Measurements from ENCODE around the gene ADGRA3.
"Not testable (repeated sequence)": the region's sequence is repeated elsewhere in the genome, so short reads cannot be mapped to it uniquely, and the experiment has no call there.

Gene ADGRA3

DNA sequence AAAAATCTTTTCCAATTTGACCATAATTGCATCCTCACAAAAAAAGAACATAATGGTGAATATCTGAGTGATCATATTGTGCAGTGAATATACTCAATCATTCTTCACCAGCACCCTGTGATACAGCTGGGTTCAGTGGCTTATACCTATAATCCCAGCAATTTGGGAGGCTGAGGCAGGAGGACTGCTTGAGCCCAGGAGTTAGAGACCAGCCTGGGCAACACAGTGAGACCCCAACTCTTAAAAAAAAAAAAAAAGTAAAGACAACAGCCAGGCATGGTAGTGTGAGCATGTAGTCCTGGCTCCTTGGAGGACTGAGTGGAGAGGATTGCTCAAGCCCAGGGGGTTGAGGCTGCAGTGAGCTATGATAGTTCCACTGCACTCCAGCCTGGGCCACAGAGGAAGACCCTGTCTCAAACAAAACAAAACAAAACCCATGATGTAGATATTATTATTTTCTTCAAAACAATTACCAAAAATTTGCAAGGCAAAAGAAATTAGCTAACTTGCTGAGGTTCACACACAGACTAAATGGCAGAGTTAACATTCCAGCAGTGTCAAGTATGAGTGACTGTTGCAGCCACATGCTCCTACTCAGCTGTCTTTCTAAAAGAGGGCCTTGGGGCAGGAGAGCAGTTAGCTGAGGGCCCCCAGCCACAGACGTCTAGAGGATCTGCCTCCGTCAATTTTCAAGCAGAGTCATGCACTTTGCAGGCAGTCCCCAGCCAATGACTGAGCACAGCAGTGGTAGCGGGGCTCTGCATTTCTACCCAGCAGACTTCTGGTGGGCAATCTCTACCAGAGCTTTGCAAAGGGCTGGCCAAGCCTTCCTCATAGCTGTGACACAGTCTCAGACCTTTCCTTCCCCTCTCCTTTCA is 33.4 kb downstream of the ADGRA3 start:
- H3K79me2 ChIP-seq (ENCODE audit: control insufficient read depth, insufficient read depth, low read length, unreplicated experiment): no peaks in the 10 kb centered on the region
- no peaks in the 10 kb centered on the region for H3K27me3 ChIP-seq (ENCODE audit: insufficient read depth, low read length)
- peaks cover 33% of the 10 kb centered on the region for H3K4me1 ChIP-seq (ENCODE audit: control insufficient read depth, insufficient read depth, low read length, unreplicated experiment)

DNA sequence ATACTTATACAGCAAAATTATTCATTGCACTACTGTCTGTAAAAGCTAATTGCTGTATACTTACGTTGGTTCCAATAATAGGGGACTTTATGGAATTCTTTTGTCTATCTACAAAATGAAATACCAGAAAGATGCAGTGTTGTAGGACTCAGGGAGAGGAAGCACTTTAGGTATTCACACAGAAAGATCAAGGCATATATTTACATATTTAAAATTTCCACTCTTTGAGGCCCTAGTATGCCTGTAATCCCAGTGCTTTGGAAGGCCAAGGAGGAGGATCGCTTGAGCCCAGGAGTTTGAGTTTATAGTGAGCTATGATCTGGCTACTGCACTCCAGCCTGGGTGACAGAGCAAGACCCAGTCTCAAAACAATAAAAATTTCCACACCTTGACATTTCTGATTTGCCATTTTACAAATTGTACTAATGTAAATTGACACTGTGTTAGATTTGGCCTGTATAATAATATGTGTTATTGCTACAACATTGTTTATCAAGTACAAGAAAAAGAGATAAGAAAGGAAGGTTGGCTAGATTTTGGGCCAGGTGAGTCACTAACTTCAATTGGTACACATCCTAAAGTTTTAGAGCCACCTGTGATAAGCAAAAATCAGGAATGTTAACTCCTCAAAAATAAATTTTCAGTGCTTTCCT is 35.1 kb downstream of the ADGRA3 start:
- Histone ChIP-seq H3K27ac (ENCODE audit: low read depth, low read length) (no peak overlapping the region), H3K79me2 (ENCODE audit: control insufficient read depth, insufficient read depth, low read length, unreplicated experiment) (peaks cover 3% of the 10 kb centered on the region), H3K4me3 (ENCODE audit: low read depth, low read length) (no peak overlapping the region), H3K36me3 (ENCODE audit: insufficient read depth, low read length) (no peaks in the 10 kb centered on the region), H3K4me1 (ENCODE audit: control insufficient read depth, insufficient read depth, low read length, unreplicated experiment) (peaks cover 29% of the 10 kb centered on the region), H2AFZ (ENCODE audit: low read length, unreplicated experiment) (no peak overlapping the region), H3K27me3 (ENCODE audit: insufficient read depth, low read length) (no peaks in the 10 kb centered on the region)

More for the DNA sequence above, 33.4 kb downstream of the ADGRA3 start:
- H3K4me3 ChIP-seq (ENCODE audit: low read depth, low read length): no peak overlapping the region
- H2AFZ ChIP-seq (ENCODE audit: low read length, unreplicated experiment): no peak overlapping the region
- no peak overlapping the region for H3K27ac ChIP-seq (ENCODE audit: low read depth, low read length)
- no peaks in the 10 kb centered on the region for H3K36me3 ChIP-seq (ENCODE audit: insufficient read depth, low read length)

DNA sequence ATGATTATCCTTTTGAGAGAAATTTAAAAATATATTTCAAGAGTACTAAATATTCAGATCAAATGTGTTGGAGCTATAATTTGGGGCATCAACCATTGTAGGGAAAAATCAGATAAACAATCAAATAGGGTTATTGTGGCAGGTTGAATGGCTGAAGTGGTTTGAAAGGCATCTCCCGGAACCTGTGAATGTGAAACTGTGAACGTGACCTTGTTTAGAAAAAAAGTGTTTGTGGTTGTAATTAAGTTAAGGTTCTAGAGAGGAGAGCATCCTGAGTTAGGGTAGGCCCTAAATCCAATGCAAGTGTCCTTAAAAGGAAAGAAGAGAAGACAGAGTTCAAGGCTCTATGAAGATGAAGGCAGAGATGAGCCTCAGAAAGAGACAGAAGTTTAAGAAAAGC is 37.4 kb downstream of the ADGRA3 start:
- Histone ChIP-seq H3K36me3 (ENCODE audit: insufficient read depth, low read length) (no peaks in the 10 kb centered on the region), H3K4me3 (ENCODE audit: low read depth, low read length) (no peak overlapping the region), H3K27ac (ENCODE audit: low read depth, low read length) (no peak overlapping the region), H3K79me2 (ENCODE audit: control insufficient read depth, insufficient read depth, low read length, unreplicated experiment) (peaks cover 4% of the 10 kb centered on the region), H2AFZ (ENCODE audit: low read length, unreplicated experiment) (no peak overlapping the region), H3K27me3 (ENCODE audit: insufficient read depth, low read length) (no peaks in the 10 kb centered on the region), H3K4me1 (ENCODE audit: control insufficient read depth, insufficient read depth, low read length, unreplicated experiment) (peaks cover 24% of the 10 kb centered on the region)

DNA sequence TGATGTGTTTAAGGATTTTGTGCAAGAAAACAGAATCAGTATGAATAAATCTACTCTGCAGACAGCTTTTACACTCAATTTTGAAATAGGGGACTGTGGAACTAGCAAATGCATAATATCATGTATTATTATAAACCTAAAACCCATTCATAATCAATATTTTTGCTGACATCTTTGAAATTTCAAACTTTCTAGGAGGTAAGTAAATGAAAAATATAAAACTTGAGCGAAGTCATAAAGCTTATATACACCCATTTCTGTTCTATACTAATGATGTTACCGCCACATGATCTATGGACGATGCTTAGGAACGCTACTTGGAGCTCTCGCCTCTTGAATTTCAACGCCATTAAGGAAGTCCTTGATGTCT is 38.1 kb downstream of the ADGRA3 start:
- H3K4me3 ChIP-seq (ENCODE audit: low read depth, low read length): no peak overlapping the region
- no peak overlapping the region for H2AFZ ChIP-seq (ENCODE audit: low read length, unreplicated experiment)
- H3K79me2 ChIP-seq (ENCODE audit: control insufficient read depth, insufficient read depth, low read length, unreplicated experiment): peaks cover 4% of the 10 kb centered on the region
- peaks cover 21% of the 10 kb centered on the region for H3K4me1 ChIP-seq (ENCODE audit: control insufficient read depth, insufficient read depth, low read length, unreplicated experiment)
- no peak overlapping the region for H3K27ac ChIP-seq (ENCODE audit: low read depth, low read length)
- no peaks in the 10 kb centered on the region for H3K36me3 ChIP-seq (ENCODE audit: insufficient read depth, low read length)
- H3K27me3 ChIP-seq (ENCODE audit: insufficient read depth, low read length): no peaks in the 10 kb centered on the region

DNA sequence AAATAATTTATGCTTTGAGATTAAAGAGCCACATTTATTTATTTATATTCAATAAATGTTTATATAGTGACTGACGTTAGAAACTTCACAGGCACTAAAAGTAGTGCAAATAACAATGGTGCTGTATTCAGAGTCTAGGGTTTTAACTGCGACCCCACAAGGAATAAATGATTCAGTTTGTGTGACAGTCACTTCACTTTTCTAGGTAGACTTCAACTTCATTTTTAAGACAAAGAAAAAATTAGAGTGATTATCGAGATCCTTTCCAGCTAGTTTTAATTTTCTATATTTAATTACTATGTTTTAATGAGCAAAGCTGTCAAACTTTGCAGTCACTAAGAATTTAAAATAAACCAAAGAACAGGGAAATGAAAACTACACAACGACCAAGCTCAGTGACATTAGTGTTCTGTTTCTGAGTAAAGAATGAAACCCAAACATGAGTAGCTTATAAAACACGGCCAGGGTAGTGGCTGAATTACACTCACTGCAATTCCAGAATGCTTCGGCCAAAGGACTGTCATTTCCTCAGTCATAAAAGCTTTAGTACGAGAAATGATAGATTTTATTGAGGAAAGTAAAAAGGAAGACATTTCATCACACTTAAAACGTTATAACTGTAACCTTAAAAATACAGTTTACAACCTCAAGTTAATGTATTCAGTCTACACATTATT is 38.6 kb downstream of the ADGRA3 start:
- peaks cover 4% of the 10 kb centered on the region for H3K79me2 ChIP-seq (ENCODE audit: control insufficient read depth, insufficient read depth, low read length, unreplicated experiment)
- peaks cover 19% of the 10 kb centered on the region for H3K4me1 ChIP-seq (ENCODE audit: control insufficient read depth, insufficient read depth, low read length, unreplicated experiment)
- H2AFZ ChIP-seq (ENCODE audit: low read length, unreplicated experiment): no peak overlapping the region
- H3K27me3 ChIP-seq (ENCODE audit: insufficient read depth, low read length): no peaks in the 10 kb centered on the region
- no peak overlapping the region for H3K4me3 ChIP-seq (ENCODE audit: low read depth, low read length)
- H3K36me3 ChIP-seq (ENCODE audit: insufficient read depth, low read length): no peaks in the 10 kb centered on the region
- H3K27ac ChIP-seq (ENCODE audit: low read depth, low read length): no peak overlapping the region

DNA sequence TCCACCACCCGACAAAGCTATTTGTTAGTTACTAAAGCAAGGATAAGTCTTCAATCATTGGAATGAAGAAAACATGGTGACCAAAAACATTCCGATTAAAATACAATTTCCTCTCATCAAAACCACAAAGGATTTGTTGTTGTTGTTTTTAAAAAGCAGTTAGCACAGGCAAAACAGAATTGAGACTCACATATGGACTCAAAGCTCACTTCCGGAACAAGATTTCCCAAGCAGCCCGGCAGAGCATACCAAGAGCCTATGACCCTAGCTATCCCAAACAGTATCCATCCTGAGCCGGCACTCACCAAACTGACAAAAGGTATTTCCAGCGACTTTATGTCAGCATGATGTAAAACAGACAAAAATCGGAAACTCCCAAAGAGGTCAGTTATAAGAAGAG is 39.9 kb downstream of the ADGRA3 start:
- H3K27ac ChIP-seq (ENCODE audit: low read depth, low read length): no peak overlapping the region
- H3K4me3 ChIP-seq (ENCODE audit: low read depth, low read length): no peak overlapping the region
- no peaks in the 10 kb centered on the region for H3K36me3 ChIP-seq (ENCODE audit: insufficient read depth, low read length)
- H3K27me3 ChIP-seq (ENCODE audit: insufficient read depth, low read length): no peaks in the 10 kb centered on the region
- H3K79me2 ChIP-seq (ENCODE audit: control insufficient read depth, insufficient read depth, low read length, unreplicated experiment): peaks cover 4% of the 10 kb centered on the region
- peaks cover 19% of the 10 kb centered on the region for H3K4me1 ChIP-seq (ENCODE audit: control insufficient read depth, insufficient read depth, low read length, unreplicated experiment)
- H2AFZ ChIP-seq (ENCODE audit: low read length, unreplicated experiment): no peak overlapping the region

DNA sequence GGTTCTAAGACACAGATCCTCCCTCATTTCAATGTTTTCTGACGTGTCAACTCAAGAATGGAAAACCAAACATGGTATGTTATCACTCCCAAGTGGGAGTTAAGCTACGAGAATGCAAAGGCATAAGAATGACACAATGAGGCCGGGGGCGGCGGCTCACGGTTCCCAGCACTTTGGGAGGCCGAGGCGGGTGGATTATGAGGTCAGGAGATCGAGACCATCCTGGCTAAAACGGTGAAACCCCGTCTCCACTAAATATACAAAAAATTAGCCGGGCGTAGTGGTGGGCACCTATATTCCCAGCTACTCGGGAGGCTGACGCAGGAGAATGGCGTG is 40.6 kb downstream of the ADGRA3 start:
- peak overlapping the region; percentile 49 for H3K27ac ChIP-seq (ENCODE audit: low read depth, low read length)
- H3K4me3 ChIP-seq (ENCODE audit: low read depth, low read length): 0 out of 2 replicates have a peak overlapping the region, but pooled peaks have one; percentile 6
- not testable (repeated sequence) for H3K79me2 ChIP-seq (ENCODE audit: control insufficient read depth, insufficient read depth, low read length, unreplicated experiment)

DNA sequence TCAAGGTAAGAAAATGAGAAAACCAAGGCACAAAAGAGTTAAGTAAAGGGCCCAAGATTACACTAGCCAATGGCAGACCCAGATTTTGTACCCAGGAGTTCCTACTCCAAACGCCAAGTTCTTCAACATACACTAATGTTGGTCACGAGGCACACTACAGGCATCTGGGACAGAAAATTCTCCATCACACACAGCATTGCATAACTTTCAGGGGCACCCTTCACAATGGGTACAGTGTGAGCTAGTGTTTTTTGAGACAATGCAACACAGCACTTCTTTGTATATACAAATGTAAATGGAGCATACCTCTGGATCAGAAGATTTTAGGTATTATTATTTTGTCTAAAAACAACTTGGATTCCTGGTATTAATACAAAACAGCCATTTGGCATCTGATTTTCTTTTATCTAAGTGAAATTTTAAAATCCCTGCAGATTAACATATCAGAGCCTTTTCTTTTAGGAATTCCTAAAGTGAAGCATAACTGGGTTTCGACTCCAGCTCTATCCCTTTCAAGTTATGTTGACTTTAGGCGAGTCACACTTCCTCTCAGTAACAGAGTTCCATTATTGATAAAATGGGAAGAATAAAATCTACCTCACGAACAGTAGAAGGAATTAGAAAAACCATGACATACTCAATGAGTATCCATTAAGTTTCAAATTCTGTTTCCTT is 41.1 kb downstream of the ADGRA3 start:
- peaks cover 19% of the 10 kb centered on the region for H3K4me1 ChIP-seq (ENCODE audit: control insufficient read depth, insufficient read depth, low read length, unreplicated experiment)
- H3K27ac ChIP-seq (ENCODE audit: low read depth, low read length): peak overlapping the region; percentile 49
- H2AFZ ChIP-seq (ENCODE audit: low read length, unreplicated experiment): no peak overlapping the region
- H3K79me2 ChIP-seq (ENCODE audit: control insufficient read depth, insufficient read depth, low read length, unreplicated experiment): peaks cover 4% of the 10 kb centered on the region
- H3K27me3 ChIP-seq (ENCODE audit: insufficient read depth, low read length): no peaks in the 10 kb centered on the region
- no peaks in the 10 kb centered on the region for H3K36me3 ChIP-seq (ENCODE audit: insufficient read depth, low read length)
- peak overlapping the region; percentile 16; the same call in 1 of the 2 replicates for H3K4me3 ChIP-seq (ENCODE audit: low read depth, low read length)

More for the DNA sequence above, 40.6 kb downstream of the ADGRA3 start:
- peaks cover 19% of the 10 kb centered on the region for H3K4me1 ChIP-seq (ENCODE audit: control insufficient read depth, insufficient read depth, low read length, unreplicated experiment)
- H3K27me3 ChIP-seq (ENCODE audit: insufficient read depth, low read length); H3K36me3 ChIP-seq (ENCODE audit: insufficient read depth, low read length); H2AFZ ChIP-seq (ENCODE audit: low read length, unreplicated experiment): not testable (repeated sequence)

DNA sequence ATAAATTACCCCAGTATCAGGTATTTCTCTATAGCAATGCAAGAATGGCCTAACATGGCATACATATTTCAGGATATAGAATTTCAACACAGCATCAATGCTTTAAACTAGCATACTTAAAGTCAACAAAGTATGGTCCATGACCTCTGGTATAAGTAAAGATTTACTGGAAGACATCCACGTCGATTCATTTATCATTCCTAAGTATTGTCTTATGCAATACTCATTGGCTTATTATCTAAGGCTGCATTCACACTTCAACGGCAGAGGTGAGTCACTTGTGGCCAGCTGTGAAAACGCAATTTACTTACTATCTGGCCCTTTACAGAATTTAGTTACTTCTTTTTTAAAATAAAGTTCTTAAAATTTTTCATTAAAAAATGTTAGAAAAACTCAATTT is 42.6 kb downstream of the ADGRA3 start:
- Histone ChIP-seq H2AFZ (ENCODE audit: low read length, unreplicated experiment) (no peak overlapping the region), H3K4me1 (ENCODE audit: control insufficient read depth, insufficient read depth, low read length, unreplicated experiment) (peaks cover 19% of the 10 kb centered on the region), H3K4me3 (ENCODE audit: low read depth, low read length) (no peak overlapping the region), H3K27ac (ENCODE audit: low read depth, low read length) (no peak overlapping the region), H3K27me3 (ENCODE audit: insufficient read depth, low read length) (no peaks in the 10 kb centered on the region), H3K36me3 (ENCODE audit: insufficient read depth, low read length) (no peaks in the 10 kb centered on the region), H3K79me2 (ENCODE audit: control insufficient read depth, insufficient read depth, low read length, unreplicated experiment) (peaks cover 4% of the 10 kb centered on the region)

DNA sequence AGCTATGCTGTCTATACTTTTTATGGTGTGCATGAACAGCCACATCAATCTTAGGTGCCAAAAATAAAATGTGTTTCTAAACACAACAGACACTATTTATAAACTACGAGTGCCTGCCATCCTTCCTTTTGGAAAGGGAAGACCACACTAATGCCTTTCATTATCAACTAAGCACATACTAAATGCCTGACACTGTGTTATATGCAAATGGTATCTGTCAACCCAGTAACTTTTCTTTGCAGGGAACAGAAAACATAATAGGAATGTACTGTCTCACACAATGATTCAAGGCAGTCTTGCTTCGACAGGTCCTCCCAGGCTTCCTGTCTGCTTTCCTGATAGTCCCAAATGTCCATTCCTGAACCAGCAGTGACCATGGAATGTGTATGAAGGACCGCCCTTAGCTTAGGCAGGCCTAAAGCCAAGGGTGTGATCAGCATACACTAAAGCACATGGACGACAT is 43.8 kb downstream of the ADGRA3 start:
- H3K36me3 ChIP-seq (ENCODE audit: insufficient read depth, low read length): no peaks in the 10 kb centered on the region

More for the DNA sequence above, 43.8 kb downstream of the ADGRA3 start:
- Histone ChIP-seq H3K4me1 (ENCODE audit: control insufficient read depth, insufficient read depth, low read length, unreplicated experiment) (peaks cover 19% of the 10 kb centered on the region), H3K79me2 (ENCODE audit: control insufficient read depth, insufficient read depth, low read length, unreplicated experiment) (peaks cover 4% of the 10 kb centered on the region), H2AFZ (ENCODE audit: low read length, unreplicated experiment) (no peak overlapping the region), H3K27ac (ENCODE audit: low read depth, low read length) (no peak overlapping the region), H3K4me3 (ENCODE audit: low read depth, low read length) (no peak overlapping the region), H3K27me3 (ENCODE audit: insufficient read depth, low read length) (no peaks in the 10 kb centered on the region)

All from ACC112 (cell line).